ENCODE data around the gene GLIS2.
A peak's percentile ranks its signal among the peaks of the same experiment; 100 is the strongest.

GLIS2 gene

GRCh38 chr16:4307215-4308037 lies 8.4 kb upstream of the GLIS2 start:
- Histone ChIP-seq H3K4me1 (ENCODE audit: insufficient read depth, low read length) (peaks cover 17% of the 10 kb centered on the region; the same call in 1 of the 2 replicates), H3K36me3 (ENCODE audit: insufficient read depth, low read length) (peaks cover 2% of the 10 kb centered on the region; the same call in 1 of the 2 replicates), H3K9ac (ENCODE audit: low read depth, low read length) (peak overlapping the region; percentile 85), H3K9me3 (ENCODE audit: control insufficient read depth, insufficient read depth, low read length) (no peaks in the 10 kb centered on the region)

DNA sequence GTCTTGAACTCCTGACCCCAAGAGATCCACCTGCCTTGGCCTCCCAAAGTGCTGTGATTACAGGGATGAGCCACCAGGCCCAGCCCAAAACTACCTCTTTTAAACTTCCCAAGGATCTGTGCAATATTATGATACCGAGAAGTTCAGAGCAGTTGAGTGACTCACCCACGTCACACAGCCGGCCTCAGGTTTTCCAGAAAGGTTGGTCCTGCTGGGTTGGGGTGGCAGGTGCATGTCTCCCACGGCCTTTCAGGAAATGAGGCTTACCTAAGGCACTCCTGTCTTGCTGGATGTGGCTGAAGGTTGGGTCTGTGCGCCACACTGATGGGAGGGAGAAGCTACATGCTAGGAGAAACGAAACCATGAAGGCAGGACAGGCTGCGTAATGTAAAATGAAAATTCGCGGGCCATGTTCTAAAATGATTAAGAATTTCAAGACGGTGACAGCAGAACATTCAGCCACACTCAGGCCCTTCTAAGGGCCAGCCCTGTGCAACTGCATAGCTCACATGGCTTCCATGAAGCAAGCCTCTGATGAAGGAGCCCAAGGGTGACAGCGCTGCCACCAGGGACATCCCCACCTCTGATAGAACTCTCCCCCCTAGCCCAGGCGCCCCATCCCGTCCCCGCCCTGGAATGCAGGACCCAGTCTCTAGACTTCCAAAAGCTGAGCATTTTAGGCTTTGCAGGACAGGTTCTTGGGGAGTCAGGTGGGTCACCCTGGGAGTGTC lies 6.6 kb upstream of the GLIS2 start:
- no peak overlapping the region for H3K9ac ChIP-seq (ENCODE audit: low read depth, low read length)
- no peaks in the 10 kb centered on the region for H3K9me3 ChIP-seq (ENCODE audit: control insufficient read depth, insufficient read depth, low read length)
- H3K36me3 ChIP-seq (ENCODE audit: insufficient read depth, low read length) = peaks cover 2% of the 10 kb centered on the region; the same call in 1 of the 2 replicates
- peaks cover 17% of the 10 kb centered on the region; the same call in 1 of the 2 replicates for H3K4me1 ChIP-seq (ENCODE audit: insufficient read depth, low read length)

- Histone ChIP-seq H3K36me3 (ENCODE audit: insufficient read depth, low read length) (0 out of 2 replicates have a peak, but pooled peaks cover 2% of the 10 kb centered on the region), H3K4me1 (ENCODE audit: insufficient read depth, low read length) (peaks cover 11% of the 10 kb centered on the region; the same call in 1 of the 2 replicates), H3K9ac (ENCODE audit: low read depth, low read length) (no peak overlapping the region), H3K9me3 (ENCODE audit: control insufficient read depth, insufficient read depth, low read length) (no peaks in the 10 kb centered on the region)
These were observed 6.0 kb upstream of the GLIS2 start for GRCh38 chr16:4309833-4310266.

DNA sequence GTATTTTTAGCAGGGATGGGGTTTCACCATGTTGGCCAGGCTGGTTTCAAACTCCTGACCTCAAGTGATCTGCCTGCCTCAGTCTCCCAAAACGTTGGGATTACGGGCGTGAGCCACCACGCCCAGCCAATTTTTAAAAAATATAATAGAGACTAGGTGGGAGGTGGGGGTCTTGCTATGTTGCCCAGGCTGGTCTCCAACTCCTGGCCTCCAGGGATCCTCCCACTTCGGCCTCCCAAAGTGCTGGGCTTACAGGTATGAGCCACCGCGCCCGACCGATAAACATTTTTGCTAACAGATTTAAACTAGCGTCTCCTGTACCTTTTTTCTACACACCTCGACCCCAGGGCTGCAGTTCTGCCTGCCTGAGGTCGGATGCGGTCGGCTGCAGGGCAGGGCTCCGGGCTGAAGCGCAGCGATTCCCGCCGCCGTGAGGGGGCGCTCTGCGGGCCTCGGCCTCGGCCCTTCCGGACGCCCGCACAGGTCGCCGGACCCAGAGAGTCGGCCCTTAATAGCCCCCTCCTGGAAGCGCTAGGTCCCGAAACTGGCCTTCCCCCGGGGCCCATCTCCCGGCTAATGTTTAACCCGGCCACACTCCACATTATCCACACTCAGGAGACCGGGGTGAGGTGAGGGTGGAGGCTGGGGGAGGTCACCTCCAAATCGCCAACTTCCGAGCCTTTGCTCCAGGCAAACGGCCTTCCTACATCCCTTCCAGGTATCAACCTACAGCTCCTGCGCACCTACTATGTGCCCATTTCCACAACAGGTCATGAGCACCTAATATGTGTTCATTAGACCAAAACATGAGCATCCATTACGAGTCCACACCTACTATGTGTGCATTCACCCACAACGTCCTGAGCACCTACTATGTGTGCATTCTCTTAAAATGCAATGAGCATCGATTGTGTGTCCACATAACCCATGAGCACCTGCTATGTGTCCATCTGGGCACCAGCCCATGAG lies 2.0 kb upstream of the GLIS2 start:
- Histone ChIP-seq H3K4me1 (ENCODE audit: insufficient read depth, low read length) (peaks cover 26% of the 10 kb centered on the region; the same call in 1 of the 2 replicates), H3K9ac (ENCODE audit: low read depth, low read length) (no peak overlapping the region; the same call in 1 of the 2 replicates), H3K9me3 (ENCODE audit: control insufficient read depth, insufficient read depth, low read length) (no peaks in the 10 kb centered on the region), H3K36me3 (ENCODE audit: insufficient read depth, low read length) (no peaks in the 10 kb centered on the region)

GRCh38 chr16:4314532-4315185 lies 1.2 kb upstream of the GLIS2 start:
- no peaks in the 10 kb centered on the region for H3K9me3 ChIP-seq (ENCODE audit: control insufficient read depth, insufficient read depth, low read length)
- peaks cover 30% of the 10 kb centered on the region; the same call in 1 of the 2 replicates for H3K4me1 ChIP-seq (ENCODE audit: insufficient read depth, low read length)
- peak overlapping the region; percentile 74 for H3K9ac ChIP-seq (ENCODE audit: low read depth, low read length)
- H3K36me3 ChIP-seq (ENCODE audit: insufficient read depth, low read length) = no peaks in the 10 kb centered on the region

- Histone ChIP-seq H3K36me3 (ENCODE audit: insufficient read depth, low read length) (no peaks in the 10 kb centered on the region), H3K4me1 (ENCODE audit: insufficient read depth, low read length) (peaks cover 34% of the 10 kb centered on the region; the same call in 1 of the 2 replicates), H3K9me3 (ENCODE audit: control insufficient read depth, insufficient read depth, low read length) (no peaks in the 10 kb centered on the region), H3K9ac (ENCODE audit: low read depth, low read length) (peak overlapping the region; percentile 85)
These were observed 419 bp downstream of the GLIS2 start for GRCh38 chr16:4316108-4316863.

DNA sequence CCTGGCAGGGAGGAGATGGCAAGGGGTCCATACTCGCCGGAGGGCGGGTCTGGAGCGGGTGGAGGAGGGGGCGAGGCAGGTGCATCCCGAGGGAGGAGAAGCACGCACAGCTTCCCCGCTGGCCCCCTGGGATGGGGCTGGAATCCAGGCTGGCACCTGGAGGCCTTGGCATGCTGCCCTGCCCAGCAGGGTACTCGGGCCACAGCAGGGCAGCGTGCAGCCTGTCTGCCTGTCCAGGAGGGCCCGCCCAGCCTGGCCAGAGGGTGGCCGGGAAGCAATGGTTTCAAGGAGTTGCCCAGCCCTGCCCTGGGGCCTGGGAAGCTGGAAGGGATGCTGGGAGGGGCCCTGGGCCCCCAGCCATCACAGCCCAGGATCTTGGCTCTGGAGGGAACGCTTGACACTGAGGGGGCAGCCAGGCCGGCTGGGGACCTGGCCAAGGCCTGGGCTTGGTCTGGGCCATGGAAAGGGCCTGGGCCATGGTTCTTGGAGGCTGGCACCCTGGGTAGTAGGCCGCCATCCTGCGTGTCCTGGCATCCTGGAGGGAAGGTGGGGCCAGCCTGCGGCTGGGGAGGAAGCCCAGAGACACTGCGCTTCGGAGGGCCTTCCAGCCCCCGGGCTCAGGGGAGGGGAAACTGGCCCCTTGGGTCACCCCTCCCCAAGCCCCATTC lies 1.1 kb downstream of the GLIS2 start:
- H3K4me1 ChIP-seq (ENCODE audit: insufficient read depth, low read length) = peaks cover 34% of the 10 kb centered on the region; the same call in 1 of the 2 replicates
- no peaks in the 10 kb centered on the region for H3K36me3 ChIP-seq (ENCODE audit: insufficient read depth, low read length)
- H3K9me3 ChIP-seq (ENCODE audit: control insufficient read depth, insufficient read depth, low read length) = no peaks in the 10 kb centered on the region
- H3K9ac ChIP-seq (ENCODE audit: low read depth, low read length) = peak overlapping the region; percentile 85

DNA sequence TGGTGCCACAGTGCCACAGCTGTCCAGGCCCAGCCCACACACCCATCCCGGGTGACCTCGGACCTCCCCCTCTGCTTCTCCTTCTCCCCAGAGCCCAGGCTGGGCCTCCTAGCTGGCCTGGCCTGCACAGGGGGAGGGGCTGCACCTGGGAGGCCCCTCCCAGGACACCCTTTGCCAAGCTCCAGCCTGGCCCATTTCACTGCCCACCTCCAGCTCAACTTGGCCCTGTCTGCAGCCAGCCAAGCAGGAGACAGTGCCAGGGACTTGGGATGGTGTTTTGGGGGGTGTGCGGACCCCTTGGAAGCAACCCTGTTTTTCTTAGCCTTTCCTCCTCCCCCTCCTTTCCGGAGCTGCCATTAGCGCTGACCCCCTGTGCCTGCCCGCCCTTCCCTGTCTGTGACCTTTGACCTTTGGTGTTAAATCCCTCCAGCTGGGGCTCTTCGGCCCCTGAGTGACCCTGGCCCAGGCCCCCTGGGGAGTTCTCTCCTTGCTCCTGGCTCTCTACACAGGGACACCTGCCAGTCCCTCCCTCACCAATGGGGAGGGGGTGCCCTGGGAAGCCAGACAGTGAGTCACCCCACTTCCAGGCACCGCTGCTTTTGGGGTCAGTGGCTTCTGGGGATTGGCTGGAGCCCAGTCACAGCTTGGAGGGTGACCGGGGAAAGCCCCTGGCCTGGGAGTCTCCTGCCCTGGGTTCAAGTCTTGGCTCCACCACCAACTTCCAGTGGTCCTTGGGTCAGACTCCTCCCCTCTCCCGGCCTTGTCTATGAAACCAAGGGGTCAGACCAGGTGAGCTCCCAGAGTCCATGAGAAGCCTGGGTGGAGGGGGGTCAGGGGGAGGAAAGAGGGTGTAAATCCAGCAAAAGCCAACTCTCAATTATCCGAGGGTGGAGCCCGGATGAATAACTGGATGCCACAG lies 1.9 kb downstream of the GLIS2 start:
- Histone ChIP-seq H3K36me3 (ENCODE audit: insufficient read depth, low read length) (no peaks in the 10 kb centered on the region), H3K4me1 (ENCODE audit: insufficient read depth, low read length) (peaks cover 34% of the 10 kb centered on the region; the same call in 1 of the 2 replicates), H3K9ac (ENCODE audit: low read depth, low read length) (peak overlapping the region; percentile 85; the same call in 1 of the 2 replicates), H3K9me3 (ENCODE audit: control insufficient read depth, insufficient read depth, low read length) (no peaks in the 10 kb centered on the region)

DNA sequence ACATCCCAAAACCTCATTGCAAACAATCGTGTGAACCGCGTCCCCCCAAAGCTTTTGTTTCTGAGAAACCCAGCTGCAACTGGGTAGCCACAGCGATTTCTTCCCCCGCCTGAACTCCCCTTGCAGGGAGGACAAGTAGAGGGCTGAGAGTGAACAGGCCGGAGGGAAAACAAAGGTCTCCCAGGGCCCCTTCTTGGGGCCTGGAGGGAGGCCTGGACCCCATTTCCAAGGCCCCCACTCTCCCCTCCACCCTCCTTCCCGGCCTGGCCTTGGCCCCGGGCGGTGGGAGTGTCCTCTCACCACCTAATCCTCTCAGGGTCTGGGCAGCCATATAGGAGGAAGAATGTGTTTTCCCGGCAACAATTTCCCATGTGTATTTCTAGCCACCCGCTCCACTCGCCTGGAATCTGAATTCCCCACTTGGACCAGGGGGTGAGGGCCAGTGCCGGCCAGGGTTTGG lies 2.6 kb downstream of the GLIS2 start:
- peak overlapping the region; percentile 9; the same call in 1 of the 2 replicates for H3K9ac ChIP-seq (ENCODE audit: low read depth, low read length)
- H3K36me3 ChIP-seq (ENCODE audit: insufficient read depth, low read length) = no peaks in the 10 kb centered on the region
- no peaks in the 10 kb centered on the region for H3K9me3 ChIP-seq (ENCODE audit: control insufficient read depth, insufficient read depth, low read length)
- peaks cover 40% of the 10 kb centered on the region; the same call in 1 of the 2 replicates for H3K4me1 ChIP-seq (ENCODE audit: insufficient read depth, low read length)

DNA sequence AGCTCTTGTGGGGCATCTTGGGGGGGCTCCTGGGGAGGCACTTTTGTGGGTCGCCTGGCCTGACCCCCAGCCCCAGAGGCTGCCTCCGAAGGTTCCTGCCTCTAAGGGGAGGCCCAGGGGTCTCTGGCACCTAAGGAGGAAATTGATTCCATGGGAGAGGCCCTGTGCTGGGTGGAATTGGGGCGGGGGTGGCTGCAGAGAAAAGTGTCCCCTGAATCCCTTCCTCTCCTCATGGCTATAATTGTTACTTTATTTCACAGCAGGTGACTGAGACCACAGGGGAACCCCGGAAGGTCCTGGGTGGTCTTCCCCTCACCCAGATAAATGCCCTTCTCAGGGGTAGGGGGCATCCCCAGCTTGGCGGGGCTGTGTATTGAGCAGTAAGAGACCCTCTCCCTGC lies 3.1 kb downstream of the GLIS2 start:
- 0 out of 2 replicates have a peak overlapping the region, but pooled peaks have one; percentile 9 for H3K9ac ChIP-seq (ENCODE audit: low read depth, low read length)
- H3K4me1 ChIP-seq (ENCODE audit: insufficient read depth, low read length) = peaks cover 45% of the 10 kb centered on the region; the same call in 1 of the 2 replicates
- H3K36me3 ChIP-seq (ENCODE audit: insufficient read depth, low read length) = no peaks in the 10 kb centered on the region
- H3K9me3 ChIP-seq (ENCODE audit: control insufficient read depth, insufficient read depth, low read length) = no peaks in the 10 kb centered on the region

- H3K9me3 ChIP-seq (ENCODE audit: control insufficient read depth, insufficient read depth, low read length) = no peaks in the 10 kb centered on the region
- no peak overlapping the region for H3K9ac ChIP-seq (ENCODE audit: low read depth, low read length)
- peaks cover 52% of the 10 kb centered on the region for H3K4me1 ChIP-seq (ENCODE audit: insufficient read depth, low read length)
- no peaks in the 10 kb centered on the region for H3K36me3 ChIP-seq (ENCODE audit: insufficient read depth, low read length)
These were observed 3.9 kb downstream of the GLIS2 start for GRCh38 chr16:4319454-4320421.

Data from ES-I3 (cell line).